ENCODE measurements around the gene TSSC4. TPM values are rescaled to one million over a fixed set of nuclear protein-coding genes. Genes with fewer than 3 reads are reported as not detected.

Gene TSSC4
- total RNA-seq, 1 donor from 2014 or later = 36.2 TPM

- intact Hi-C loops (cut with DNase I) = loop anchor here (5.0 kb wide), 1 partner anchor 87 kb away; no protein-coding TSS in a partner anchor
- no peak for DNase-seq (ENCODE audit: low spot score)
Measured at GRCh38 chr11:2394818-2395105, 5.8 kb upstream of the TSSC4 start.

- intact Hi-C loops (cut with DNase I) = loop anchor here (5.0 kb wide), 1 partner anchor 88 kb away; no protein-coding TSS in a partner anchor
Measured at GRCh38 chr11:2395211-2395730, 5.3 kb upstream of the TSSC4 start.

DNA sequence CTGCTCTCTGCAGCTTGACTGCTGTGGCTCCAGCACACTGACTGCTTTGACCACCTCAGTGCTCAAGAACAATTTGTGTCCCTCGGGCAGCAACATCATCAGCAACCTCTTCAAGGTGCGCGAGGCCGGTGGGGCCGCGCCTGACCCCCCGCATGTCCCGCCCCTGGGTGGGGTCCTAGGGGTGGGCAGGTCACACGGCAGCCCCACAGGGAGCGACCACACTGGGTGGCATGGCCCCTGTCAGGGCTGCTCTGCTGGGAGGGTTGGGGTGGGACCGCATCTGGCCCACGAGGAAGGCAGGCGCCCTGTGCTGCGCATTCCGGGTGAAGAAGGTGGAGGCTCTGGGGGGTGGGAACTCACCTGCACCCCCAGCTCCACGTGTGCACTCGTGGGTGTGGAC is 4.7 kb upstream of the TSSC4 start:
- DNase-seq (ENCODE audit: low spot score) = no peak

More at GRCh38 chr11:2395211-2395730, 5.3 kb upstream of the TSSC4 start:
- no peak for DNase-seq (ENCODE audit: low spot score)

DNA sequence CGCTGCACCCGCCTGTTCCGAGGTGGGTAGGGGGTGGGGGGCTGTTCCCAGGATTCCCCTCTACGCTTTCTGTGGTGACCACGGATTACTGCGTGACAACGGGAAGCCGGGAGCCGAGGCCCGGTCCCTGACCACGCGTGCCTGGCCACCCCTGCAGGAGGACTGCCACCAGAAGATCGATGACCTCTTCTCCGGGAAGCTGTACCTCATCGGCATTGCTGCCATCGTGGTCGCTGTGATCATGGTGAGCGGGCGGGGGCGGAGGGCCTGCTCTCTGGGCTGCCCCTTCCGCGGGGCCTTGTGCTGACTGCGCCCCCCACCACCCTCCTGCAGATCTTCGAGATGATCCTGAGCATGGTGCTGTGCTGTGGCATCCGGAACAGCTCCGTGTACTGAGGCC is 4.1 kb upstream of the TSSC4 start:
- intact Hi-C loops (cut with DNase I) = loop anchor here (5.0 kb wide), 1 partner anchor 89 kb away; no protein-coding TSS in a partner anchor
- DNase-seq (ENCODE audit: low spot score) = no peak

More for the DNA sequence above, 4.7 kb upstream of the TSSC4 start:
- intact Hi-C loops (cut with DNase I) = loop anchor here (5.0 kb wide), 1 partner anchor 89 kb away; no protein-coding TSS in a partner anchor

DNA sequence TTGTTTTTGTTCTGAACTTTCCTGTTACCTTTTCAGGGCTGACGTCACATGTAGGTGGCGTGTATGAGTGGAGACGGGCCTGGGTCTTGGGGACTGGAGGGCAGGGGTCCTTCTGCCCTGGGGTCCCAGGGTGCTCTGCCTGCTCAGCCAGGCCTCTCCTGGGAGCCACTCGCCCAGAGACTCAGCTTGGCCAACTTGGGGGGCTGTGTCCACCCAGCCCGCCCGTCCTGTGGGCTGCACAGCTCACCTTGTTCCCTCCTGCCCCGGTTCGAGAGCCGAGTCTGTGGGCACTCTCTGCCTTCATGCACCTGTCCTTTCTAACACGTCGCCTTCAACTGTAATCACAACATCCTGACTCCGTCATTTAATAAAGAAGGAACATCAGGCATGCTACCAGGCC is 3.5 kb upstream of the TSSC4 start:
- intact Hi-C loops (cut with DNase I) = loop anchor here (5.0 kb wide), 1 partner anchor 90 kb away; no protein-coding TSS in a partner anchor
- no peak for DNase-seq (ENCODE audit: low spot score)

- intact Hi-C loops (cut with DNase I) = loop anchor here (5.0 kb wide), 1 partner anchor 92 kb away; no protein-coding TSS in a partner anchor
- DNase-seq (ENCODE audit: low spot score) = no peak
Measured at GRCh38 chr11:2398664-2399355, 1.7 kb upstream of the TSSC4 start.

- DNase-seq (ENCODE audit: low spot score) = no peak
Measured at GRCh38 chr11:2399488-2400068, 972 bp upstream of the TSSC4 start.

GRCh38 chr11:2400762-2401435 is 349 bp downstream of the TSSC4 start:
- intact Hi-C loops (cut with DNase I) = loop anchor here (1.0 kb wide), 1 partner anchor 18 kb away; no protein-coding TSS in a partner anchor
- DNase-seq (ENCODE audit: low spot score) = no peak

More at GRCh38 chr11:2399488-2400068, 972 bp upstream of the TSSC4 start:
- intact Hi-C loops (cut with DNase I) = loop anchor here (1.0 to 5.0 kb wide), 2 partner anchors 16 to 92 kb away; no protein-coding TSS in a partner anchor

GRCh38 chr11:2401436-2401984 is 960 bp downstream of the TSSC4 start:
- no peak for DNase-seq (ENCODE audit: low spot score)
- intact Hi-C loops (cut with DNase I) = no loop called here

- intact Hi-C loops (cut with DNase I) = no loop called here
- no peak for DNase-seq (ENCODE audit: low spot score)
Measured at GRCh38 chr11:2402106-2402505, 1.6 kb downstream of the TSSC4 start.

DNA sequence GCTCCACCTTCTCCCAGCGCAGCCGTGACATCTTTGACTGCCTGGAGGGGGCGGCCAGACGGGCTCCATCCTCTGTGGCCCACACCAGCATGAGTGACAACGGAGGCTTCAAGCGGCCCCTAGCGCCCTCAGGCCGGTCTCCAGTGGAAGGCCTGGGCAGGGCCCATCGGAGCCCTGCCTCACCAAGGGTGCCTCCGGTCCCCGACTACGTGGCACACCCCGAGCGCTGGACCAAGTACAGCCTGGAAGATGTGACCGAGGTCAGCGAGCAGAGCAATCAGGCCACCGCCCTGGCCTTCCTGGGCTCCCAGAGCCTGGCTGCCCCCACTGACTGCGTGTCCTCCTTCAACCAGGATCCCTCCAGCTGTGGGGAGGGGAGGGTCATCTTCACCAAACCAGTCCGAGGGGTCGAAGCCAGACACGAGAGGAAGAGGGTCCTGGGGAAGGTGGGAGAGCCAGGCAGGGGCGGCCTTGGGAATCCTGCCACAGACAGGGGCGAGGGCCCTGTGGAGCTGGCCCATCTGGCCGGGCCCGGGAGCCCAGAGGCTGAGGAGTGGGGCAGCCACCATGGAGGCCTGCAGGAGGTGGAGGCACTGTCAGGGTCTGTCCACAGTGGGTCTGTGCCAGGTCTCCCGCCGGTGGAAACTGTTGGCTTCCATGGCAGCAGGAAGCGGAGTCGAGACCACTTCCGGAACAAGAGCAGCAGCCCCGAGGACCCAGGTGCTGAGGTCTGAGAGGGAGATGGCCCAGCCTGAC is 2.5 kb downstream of the TSSC4 start:
- intact Hi-C loops (cut with DNase I) = no loop called here
- no peak for DNase-seq (ENCODE audit: low spot score)

DNA sequence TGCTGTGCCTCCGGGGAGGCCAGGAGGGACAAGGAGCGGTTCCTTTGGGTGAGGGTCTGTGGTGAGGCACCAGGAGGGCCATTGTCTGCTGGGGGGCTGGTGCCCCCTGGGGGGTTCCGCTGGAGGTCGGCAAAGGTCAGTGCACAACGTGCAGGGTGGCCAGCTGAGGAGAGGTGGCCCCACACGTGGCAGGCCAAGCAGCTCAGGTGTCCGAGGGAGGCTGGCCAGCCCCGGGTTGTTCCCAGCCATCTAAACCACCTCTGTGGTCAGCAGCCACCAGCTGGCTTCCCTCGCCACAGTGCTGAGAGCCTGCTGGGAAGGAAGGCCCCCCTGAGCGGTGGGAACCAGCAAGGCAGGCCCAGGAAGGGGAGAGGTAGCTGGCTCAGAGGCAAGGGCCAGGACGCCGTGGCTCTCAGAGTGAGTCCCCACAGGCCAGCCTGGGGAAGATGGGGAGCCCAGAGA is 4.2 kb downstream of the TSSC4 start:
- intact Hi-C loops (cut with DNase I) = no loop called here
- no peak for DNase-seq (ENCODE audit: low spot score)

DNA sequence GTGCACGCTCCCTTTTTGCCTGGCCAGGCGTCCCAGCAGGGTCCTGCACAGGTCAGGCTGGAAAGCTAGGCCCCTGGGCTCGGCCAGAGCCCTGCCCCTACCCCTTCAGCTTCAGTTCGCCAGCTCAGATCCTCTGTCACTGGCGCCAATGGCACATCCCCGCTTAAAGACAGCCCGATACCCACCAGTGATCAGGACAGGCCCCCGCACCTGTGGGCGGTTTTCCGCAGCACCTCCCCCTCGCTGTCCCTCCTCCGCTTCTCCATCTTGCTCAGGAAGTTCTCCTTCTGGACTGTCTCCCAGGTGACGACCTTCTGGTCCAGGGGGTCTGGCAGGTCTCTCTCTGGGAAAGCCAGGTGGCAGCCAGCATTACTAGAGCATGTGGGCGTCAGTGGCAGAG is 5.9 kb downstream of the TSSC4 start:
- intact Hi-C loops (cut with DNase I) = no loop called here
- no peak for DNase-seq (ENCODE audit: low spot score)

DNA sequence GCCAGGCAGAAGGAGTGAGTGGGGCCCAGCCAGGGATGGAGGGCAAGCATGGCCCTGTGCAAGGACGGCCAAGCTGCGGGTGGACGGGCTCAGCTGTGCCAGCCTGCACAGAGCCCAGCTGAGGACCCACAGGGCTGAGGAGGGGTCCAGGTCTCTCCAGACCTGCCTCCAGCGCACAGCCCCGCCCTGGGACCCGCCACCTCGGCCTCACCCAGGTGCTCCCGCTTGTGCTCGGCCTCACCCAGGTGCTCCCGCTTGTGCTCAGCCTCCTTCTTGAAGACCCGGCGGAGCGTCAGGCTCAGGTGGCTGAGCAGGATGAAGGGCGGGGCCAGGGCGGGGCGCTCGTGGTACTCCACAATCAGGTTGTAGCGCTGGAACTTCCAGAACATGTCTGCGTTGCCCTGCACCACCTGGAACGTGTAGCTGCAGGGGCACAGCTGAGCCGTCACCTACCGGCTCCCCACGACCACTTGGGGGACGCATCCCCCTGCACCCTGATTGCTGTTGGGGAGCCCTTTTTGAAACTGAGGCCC is 6.4 kb downstream of the TSSC4 start:
- intact Hi-C loops (cut with DNase I) = no loop called here
- DNase-seq (ENCODE audit: low spot score) = no peak

- intact Hi-C loops (cut with DNase I) = no loop called here
Measured at GRCh38 chr11:2408671-2409070, 8.1 kb downstream of the TSSC4 start.

DNA sequence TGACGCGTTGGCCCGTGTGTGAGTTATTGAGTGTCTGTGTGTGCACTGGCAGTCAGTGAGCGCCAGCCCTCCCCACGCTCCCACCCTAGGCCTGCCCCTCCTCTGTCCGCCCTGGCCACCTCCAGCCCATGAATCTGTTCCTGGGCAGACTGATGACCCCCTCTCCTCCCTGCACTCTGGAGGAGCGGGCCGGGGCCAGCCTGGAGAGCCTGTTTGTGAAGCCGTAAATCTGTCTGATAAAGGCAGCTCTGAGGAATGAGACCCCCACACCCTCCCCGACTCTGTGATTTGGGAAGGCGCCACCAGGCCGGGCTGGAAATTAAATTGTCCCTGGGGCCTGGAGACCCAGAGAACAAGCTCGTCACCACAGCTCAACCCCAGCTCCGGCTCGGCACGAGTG is 8.6 kb downstream of the TSSC4 start:
- no peak for DNase-seq (ENCODE audit: low spot score)
- intact Hi-C loops (cut with DNase I) = no loop called here

More at GRCh38 chr11:2408671-2409070, 8.1 kb downstream of the TSSC4 start:
- no peak for DNase-seq (ENCODE audit: low spot score)

GRCh38 chr11:2409611-2410468 is 9.3 kb downstream of the TSSC4 start:
- no peak for DNase-seq (ENCODE audit: low spot score)
- intact Hi-C loops (cut with DNase I) = no loop called here

- DNase-seq (ENCODE audit: low spot score) = no peak
- intact Hi-C loops (cut with DNase I) = no loop called here
Measured at GRCh38 chr11:2410616-2411015, 10.1 kb downstream of the TSSC4 start.

Measured in cardiac septum (tissue), 1 donor.